HG03575 (cell line): ENCODE data around the gene SEMA4F.

ENCODE experiments used
- ATAC-seq: cut with Tn5 transposase; IDR thresholded peaks from one replicate; pipeline ENCODE4 v1.9.1; 2021; ENCODE audit not compliant: unreplicated experiment, insufficient number of reproducible peaks, low FRiP score; ENCODE audit errors: extremely low read depth

SEMA4F gene

DNA sequence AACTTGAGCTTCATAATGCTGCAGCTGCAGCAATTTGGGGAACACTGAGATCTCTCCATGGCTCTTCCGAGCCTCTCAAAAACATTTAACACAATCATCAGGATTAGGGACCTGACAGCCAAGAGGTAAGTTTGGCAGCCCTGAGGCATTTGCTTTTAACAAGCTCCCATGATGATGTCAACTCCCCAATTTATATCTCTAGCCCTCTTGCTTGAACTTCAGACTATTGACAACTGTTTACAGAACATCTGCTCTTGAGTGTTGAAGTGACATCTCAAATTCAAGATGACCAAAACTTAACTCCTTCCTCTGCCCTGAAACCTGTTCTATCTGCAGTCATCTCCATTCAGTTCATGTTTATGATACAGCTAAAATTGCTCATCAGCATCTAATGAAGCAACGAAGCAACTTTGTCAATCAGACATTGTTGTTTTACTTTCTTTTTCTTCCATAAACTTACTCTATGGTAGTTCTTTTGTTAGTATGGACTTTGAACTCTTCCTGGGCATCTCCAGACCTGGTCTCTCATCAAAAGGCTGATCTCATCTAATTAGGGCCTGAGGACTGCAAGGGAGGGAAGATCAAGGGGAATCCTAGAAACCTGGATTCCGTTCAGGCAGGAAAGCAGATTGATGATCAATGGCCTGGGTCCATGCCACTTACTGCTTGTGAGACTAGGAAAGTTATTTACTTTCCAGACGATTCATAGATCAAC, 48.1 kb downstream of the SEMA4F start:
- no peak for ATAC-seq

DNA sequence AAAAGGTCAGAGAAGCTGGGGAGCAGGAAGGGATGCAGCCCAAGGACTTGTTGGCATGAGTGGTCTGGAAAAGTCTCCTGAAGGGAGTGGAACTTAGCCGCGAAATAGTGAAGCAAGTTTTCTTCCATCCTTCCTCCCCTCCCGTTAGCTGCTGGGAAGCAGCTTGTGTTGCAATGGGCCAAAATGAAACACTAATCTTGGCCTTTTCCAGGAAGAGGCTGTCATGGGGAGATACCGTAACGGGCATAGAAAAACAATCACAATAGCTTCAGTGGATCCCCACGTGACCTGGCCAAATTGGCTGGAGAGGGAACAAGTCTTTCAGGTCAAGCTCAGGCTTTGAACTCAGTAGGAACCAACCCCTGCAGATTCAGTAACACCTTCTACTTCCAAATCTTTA, 49.3 kb downstream of the SEMA4F start:
- no peak for ATAC-seq

DNA sequence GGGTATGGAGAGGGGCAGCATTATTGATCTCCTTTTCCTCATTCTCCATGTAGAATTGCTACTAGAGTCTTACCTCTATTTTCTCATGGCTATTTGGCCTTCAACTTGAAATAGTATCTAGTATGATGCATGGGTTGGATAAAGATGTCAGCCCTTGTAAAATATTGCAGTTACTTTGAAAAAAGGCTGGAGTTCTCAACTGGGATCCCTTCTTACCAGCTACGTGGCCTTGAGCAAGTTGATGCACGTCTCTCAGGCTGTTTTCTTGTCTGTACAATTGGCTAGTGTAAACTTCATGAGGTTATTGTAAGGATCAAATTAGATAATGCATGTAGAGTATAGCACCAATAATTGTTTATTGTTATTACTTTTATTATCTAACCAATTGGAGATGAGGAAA, 50.2 kb downstream of the SEMA4F start:
- no peak for ATAC-seq

DNA sequence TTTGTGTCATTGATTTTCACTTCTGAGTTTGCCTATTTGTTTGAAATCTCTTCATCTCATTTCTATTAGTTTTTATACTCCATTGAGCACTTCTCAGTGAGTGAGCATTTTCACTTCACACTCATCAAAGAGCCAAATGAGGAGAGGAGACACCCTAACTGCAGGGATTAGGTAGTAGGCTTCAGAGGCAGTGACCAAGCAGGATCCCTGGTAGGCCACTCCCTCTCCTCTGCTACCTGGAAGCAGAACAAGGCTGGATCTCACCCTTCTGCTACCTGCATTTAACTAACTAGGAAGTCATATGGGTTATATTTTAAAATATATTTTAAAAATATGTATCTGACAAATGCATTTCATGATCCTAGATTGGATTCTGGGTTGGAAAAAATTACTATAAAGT, 52.7 kb downstream of the SEMA4F start:
- ATAC-seq = no peak

DNA sequence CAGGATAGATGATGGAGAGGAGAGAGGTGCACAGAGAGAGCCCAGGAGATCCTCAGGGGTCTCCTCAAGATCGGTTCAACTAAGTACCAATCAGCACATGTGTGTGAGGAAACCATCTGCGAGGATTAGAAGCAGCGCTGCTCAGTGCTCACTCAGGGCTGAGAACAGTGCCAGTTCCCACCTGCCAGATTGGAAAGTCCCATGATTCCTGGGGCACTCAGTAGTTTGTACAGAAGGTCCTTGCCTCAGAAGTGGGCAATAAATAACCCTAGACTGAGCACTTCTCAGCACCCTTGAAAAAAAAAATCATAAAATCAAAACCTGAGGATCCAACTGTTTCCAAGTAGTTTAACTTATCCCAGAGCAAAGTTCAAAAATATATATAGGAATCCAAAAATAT, 53.8 kb downstream of the SEMA4F start:
- ATAC-seq = no peak

DNA sequence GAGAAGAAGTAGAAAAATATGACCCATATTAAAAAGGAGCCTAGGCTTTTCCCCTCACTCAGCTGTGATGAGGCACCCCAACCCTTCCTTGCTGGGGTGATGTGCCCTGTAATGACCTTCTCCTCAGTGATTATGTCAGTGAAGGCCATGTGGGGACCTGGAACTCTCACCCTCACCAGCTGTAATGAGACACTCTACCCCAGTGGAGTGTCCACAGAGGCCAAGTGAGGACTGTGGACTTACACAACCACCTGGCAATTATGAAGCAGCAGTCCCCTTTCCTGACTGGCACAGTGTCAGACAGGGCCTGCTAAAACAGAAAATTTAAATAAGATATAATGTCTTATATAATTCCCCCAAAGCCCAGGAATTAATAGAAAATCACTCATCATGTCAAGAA, 54.2 kb downstream of the SEMA4F start:
- ATAC-seq = no peak

DNA sequence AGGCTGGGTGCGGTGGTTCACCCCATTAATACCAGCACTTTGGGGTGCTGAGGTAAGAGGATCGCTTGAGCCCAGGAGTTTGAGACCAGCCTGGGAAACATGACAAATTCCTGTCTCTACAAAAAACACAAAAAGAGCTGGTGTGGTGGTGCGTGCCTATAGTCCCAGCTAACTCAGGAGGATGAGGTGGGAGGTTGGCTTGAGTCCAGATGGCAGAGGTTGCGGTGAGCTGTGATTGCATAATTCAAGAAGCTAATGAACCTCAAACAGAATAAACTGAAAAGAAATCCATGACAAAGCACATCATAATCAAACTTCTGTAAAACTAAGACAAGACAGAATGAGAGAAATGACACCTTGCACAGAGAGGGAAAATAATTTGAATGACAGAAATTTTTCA, 54.8 kb downstream of the SEMA4F start:
- ATAC-seq = no peak

DNA sequence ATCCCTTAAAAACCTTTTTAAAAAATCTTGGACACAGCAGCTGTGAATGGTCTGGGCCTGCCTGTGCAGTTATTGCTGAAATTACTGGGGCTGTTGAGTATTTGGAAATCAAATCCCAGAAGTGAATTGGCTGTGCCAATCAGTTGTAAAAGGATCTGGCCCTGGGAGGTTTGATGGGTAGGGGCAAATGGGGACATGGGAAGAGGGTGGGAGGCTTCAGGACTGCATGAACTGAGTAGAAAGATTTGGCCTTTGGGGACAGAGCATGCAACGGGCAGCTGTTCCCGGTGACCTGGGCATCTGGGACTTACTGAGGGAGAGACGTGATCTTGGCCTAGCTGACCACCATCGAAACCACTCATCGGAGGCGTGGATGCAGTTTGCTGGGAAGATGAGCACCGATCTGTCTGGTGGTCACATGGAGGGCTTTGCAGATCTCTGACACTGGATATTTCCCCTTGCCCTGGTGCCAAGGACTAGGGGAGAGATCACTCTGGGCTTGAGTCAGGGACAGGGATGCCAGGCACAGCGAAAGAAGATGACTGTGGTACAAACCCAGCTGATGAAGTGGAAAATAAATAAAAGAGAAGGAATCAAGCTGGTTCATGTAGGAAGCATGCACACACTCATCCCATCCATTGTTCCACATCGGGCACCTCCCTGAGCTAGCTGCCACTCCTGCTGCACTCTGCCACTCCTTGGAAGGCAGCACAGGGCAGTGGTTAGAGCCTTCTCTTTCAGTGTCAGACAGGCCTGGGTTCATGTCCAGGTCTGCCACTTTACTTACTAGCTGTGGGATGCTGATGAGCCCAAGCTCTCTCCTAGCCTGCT, 58.4 kb downstream of the SEMA4F start:
- ATAC-seq = no peak

DNA sequence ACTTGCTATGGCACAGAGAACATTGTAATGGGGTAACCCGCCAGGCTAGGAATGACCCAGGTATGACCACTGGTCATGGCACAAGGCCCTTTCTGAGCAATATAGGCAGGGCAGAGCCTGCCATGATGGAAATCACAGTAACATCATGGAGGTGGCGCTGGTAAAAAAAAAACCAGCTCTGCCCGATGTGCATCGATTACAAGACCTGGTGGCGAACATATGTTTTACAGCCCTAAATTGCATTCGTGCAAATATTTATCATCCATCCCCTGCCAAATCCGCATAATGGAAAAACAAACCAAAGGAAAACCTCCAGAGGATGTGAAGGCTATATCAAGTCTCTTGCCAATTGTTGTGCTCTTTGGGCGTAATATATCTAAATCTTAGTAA, 60.6 kb downstream of the SEMA4F start:
- no peak for ATAC-seq

DNA sequence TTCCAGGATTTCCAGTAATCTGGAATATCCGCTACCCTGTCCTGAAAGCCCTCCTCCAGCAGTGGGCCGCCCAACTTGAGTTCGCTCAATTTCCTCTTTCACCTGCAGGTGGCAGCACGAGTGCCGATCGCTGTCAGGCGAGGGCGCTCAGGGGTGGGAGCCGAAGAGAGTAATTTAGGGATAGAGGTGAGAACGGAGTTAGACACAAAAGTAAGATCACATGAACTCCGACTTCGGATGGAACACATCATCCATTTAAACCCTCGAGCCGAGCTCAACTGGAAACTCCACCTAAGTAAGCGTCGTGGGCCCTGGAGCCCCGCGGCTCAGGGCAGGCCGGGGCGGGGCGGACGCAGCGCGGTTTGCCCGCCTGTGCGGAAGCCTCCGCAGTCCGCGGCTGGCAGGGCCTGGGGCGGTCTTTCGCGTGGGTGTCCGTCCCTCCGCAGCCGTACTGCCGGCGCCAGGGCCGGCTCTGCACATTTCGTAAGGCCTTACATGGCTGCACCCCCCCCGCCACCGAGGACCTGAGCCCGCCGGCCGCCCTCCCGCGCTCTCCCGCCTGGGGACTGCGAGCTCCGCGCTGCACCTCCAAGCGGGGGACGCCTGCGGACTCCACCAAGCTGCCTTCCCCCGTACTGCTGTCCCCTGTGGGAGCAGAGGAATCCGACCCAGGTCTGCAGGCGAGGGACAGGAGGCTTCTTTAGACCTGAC, 61.2 kb downstream of the SEMA4F start:
- peak; percentile 72 for ATAC-seq

DNA sequence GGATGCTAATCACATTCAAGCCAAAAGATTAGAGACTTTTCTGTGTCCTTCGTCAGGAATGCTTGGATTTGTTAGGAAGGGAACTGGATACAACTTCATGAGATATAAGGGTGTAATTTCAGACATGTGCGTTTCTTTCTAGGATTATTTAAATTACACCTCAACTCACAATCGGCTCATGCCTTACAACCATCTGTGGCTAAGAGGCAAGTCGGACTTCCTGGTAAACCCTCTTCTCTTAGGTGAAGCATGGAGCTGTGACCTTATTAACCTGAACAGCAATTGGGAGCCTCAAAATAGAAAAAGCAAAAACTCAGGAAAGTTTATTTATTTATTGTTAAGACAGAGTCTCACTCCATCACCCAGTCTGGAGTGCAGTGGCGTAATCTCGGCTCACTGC, 61.8 kb downstream of the SEMA4F start:
- ATAC-seq = no peak

DNA sequence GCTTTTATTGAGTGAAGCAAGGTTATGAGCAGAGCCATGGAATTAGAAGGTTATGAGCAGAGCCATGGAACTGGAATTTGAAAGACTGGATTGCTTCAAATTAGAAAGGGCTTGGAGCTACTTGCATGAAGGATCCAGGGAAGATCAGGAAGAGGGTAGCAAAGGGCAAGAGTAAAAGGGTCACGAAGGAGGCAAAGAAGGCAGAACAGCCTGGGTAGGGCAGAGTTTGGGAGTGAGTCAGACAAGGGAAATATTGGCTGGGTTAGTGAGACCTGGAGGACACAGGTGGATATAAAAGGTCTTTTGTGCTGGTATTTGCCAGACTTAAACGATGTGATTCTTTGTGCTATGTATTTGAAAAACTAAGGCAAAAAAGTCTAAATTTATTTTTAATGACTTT, 65.0 kb downstream of the SEMA4F start:
- ATAC-seq = no peak

DNA sequence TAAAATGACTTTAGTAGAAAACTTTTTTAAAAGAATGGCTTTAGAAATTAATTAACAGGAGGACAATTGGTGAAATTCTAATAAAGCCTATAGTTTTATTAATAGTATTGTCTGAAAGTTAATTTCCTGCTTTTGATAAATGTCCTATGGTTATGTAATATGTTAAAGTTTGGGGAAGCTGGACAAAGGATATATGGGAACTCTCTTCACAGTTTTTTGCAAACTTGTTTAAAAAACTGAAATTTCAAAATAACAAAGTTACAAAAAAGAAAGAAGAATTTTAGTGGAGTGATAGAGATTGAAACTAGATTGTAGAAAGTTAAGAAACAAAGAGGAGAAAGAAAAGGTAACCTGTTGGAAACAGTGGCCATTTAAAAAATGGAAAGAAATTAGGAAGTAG, 67.3 kb downstream of the SEMA4F start:
- no peak for ATAC-seq

DNA sequence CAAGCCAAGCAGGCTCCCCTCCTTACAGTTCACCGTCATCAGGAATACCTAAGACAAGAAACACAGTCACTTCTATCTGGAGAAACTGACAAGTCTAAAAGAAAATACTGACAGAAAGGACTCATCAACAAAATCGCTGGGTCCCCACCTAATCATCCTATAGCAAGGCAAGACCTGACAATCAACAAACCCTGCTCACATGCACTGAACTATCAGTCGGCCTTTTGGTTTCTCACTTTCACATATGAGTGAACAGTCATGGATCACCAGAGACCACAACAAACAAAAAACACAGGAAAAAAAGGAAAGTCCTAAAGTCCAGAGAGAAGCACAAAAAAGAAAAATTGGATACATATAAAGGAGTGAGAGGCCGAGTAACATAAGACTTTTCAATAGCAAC, 70.4 kb downstream of the SEMA4F start:
- no peak for ATAC-seq

DNA sequence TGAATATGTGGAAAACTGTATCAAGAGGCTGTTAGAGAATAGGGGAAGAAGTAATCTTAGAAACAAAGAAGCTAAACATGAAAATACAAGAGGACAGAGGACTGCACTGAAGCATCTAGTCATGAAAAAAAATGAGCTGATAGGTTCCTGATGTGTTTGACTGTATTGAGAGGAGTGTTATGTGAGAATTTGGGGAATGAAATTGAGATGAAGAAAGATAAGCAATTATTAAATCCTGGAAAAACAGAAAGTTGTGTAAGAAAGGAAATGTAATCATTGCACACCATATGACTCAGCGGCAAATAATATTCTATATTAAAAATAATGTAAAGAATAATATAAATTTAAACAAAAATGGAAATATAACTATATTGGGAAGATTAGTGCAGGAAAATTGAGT, 71.2 kb downstream of the SEMA4F start:
- ATAC-seq = no peak

DNA sequence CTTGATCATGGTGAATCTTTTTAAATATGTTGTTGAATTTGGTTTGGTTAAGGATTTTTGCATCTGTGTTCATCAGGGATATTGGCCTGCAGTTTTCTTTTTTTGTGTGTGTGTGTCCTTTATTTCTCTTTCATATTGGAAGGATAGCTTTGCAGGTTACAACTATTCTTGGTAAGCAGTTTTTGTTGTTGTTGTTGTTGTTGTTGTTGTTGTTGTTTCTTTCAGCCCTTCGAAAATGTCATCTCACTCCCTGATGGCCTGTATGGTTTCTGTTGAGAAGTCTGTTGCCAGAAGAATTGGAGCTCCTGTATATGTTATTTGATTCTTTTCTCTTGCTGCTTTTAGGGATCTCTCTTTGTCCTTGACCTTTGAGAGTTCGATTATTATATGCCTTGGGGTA, 74.8 kb downstream of the SEMA4F start:
- no peak for ATAC-seq

DNA sequence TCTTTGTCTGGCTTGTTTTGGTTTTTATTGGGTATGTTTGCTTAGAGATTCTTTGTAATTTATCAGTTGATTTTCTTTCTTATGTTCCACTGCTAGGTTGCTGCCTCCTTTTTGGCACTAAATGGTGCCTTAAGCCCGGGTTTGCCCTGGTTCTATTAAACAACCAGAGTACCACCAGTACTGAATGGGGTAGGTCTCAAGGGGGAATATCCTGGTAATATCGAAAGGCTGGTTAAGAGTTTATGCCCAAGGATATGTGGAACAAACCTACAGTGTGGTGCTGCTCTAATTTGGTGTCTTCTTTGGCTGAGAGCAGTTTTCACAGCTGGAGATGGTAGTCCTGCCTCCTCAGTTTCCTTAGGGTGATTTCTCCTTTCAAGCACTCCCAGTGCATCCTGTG, 76.5 kb downstream of the SEMA4F start:
- ATAC-seq = no peak
